B cell (primary cell): ENCODE data around the gene GTF2IRD1.

Experiments used
- EZH2 ChIP-seq: IDR thresholded peaks from 2 replicates; pipeline ENCODE4 v1.6.1; 2012; ENCODE audit warnings: borderline replicate concordance, low read depth, mild to moderate bottlenecking, moderate library complexity, low read length; ENCODE audit not compliant: insufficient read depth, poor library complexity, severe bottlenecking
- TF ChIP-seq, protein P1 (sequence below): fragments of 200-600 bp; IDR thresholded peaks from one replicate; pipeline ENCODE4 v1.8.0; 2022; ENCODE audit warnings: antibody characterized with exemption, mild to moderate bottlenecking

DNA sequence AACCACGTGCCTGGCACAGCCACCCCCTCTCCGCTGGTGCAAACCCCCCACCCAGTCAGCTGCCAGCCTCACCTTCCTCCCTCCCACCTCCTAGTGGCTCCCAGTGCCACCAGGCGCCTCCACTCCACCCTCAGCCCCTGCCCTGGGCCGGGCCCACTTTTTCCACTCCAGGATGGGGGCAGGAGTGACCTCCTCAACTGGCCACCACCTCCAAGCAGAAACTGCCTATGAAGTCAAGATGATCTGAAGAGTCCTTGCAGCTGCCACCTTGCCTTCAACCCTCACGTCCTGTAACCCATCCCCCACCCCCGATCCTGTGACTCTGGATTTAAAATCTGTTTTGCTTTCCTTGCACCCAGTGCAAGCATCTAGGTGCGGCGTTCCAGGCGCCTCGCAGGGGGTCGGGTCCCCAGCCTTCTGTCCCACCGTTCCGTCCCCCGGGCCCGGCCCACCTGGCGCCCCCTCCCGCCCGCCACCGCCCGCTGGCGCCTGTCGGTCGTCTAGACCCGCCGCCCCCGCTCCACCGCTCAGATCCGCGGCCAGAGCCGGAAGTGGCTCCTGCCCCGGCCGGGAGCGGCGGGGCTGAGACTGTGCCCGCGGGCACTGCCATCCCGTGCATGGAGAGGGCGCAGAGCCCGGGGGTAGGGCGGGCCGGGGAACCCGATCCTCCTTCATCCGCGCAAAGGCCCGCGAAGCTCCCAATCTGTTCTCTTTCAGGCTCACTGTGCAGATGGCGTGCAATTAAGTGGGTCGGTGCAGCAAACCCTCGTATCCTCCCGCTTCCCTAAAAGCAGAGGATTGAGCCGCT is 152.6 kb downstream of the GTF2IRD1 start:
- TF ChIP-seq, protein P1, sequence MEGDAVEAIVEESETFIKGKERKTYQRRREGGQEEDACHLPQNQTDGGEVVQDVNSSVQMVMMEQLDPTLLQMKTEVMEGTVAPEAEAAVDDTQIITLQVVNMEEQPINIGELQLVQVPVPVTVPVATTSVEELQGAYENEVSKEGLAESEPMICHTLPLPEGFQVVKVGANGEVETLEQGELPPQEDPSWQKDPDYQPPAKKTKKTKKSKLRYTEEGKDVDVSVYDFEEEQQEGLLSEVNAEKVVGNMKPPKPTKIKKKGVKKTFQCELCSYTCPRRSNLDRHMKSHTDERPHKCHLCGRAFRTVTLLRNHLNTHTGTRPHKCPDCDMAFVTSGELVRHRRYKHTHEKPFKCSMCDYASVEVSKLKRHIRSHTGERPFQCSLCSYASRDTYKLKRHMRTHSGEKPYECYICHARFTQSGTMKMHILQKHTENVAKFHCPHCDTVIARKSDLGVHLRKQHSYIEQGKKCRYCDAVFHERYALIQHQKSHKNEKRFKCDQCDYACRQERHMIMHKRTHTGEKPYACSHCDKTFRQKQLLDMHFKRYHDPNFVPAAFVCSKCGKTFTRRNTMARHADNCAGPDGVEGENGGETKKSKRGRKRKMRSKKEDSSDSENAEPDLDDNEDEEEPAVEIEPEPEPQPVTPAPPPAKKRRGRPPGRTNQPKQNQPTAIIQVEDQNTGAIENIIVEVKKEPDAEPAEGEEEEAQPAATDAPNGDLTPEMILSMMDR, result no peak
- TF ChIP-seq EZH2, result no peak
